Measurements from ENCODE around the gene TMPRSS15.

TMPRSS15 gene

GRCh38 chr21:18244671-18245463 lies 158.7 kb downstream of the TMPRSS15 start, which contains the start of gene CHODL:
Gene CHODL, plus strand, starts transcription at chr21:18244833. Its CDS starts 391 bp downstream, at chr21:18245224.
- no peak for DNase-seq (ENCODE audit: low read depth, low spot score)

- no peak for DNase-seq (ENCODE audit: low read depth, low spot score)
These were observed 168.0 kb downstream of the TMPRSS15 start for GRCh38 chr21:18235545-18235944.

- DNase-seq (ENCODE audit: low read depth, low spot score) = no peak
These were observed 175.4 kb downstream of the TMPRSS15 start for GRCh38 chr21:18228060-18228739.

GRCh38 chr21:18222346-18222745 lies 181.2 kb downstream of the TMPRSS15 start:
- no peak for DNase-seq (ENCODE audit: low read depth, low spot score)

- no peak for DNase-seq (ENCODE audit: low read depth, low spot score)
These were observed 183.1 kb downstream of the TMPRSS15 start for GRCh38 chr21:18220498-18220897.

Data from activated naive CD8-positive, alpha-beta T cell treated with anti-CD3 and anti-CD28 coated beads, Interleukin-2, amount 50 U/mL, for 16 hours (primary cell).